Astrocyte of the spinal cord (primary cell): Measurements from ENCODE around the gene JPH3.

Source experiments
- DNase-seq: peaks from one replicate; pipeline ENCODE4 v3.0.0; 2011; ENCODE audit warnings: low read depth, low spot score
- H3K4me3 ChIP-seq: 2 replicates; pipeline ENCODE4 v1.5.1; 2011; ENCODE audit warnings: low read depth, mild to moderate bottlenecking, low read length, moderate library complexity
- in situ Hi-C: cut with HindIII; loops from 2 replicates; pipeline ENCODE4 v1.10.0; 2017; ENCODE audit warnings: low sequenced_read_pairs
- TF ChIP-seq, protein P1 (sequence below): IDR thresholded peaks from 2 replicates; pipeline ENCODE4 v1.5.1; 2012; ENCODE audit warnings: low read depth, mild to moderate bottlenecking, low read length, inconsistent platforms

Gene JPH3

DNA sequence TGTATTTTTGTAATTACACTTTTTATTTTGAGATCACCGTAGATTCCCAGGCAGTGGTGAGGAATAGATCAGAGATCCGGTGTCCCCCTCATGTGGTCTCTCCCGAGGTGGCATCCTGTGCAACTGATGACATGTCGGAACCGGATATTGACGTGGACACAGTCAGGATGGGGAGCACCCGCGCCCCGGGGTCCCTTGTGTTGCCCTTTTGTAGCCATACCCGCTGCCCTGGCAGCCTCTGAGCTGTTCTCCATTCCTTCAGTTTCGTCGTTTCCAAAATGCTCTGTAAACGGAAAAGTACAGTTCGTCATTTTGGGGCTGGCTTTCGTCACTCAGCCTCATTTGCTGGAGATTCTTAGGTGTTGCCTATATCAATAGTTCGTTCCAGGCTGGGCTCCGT, 14.2 kb downstream of the JPH3 start:
- no peak overlapping the region for H3K4me3 ChIP-seq
- no peak for DNase-seq
- TF ChIP-seq, protein P1, sequence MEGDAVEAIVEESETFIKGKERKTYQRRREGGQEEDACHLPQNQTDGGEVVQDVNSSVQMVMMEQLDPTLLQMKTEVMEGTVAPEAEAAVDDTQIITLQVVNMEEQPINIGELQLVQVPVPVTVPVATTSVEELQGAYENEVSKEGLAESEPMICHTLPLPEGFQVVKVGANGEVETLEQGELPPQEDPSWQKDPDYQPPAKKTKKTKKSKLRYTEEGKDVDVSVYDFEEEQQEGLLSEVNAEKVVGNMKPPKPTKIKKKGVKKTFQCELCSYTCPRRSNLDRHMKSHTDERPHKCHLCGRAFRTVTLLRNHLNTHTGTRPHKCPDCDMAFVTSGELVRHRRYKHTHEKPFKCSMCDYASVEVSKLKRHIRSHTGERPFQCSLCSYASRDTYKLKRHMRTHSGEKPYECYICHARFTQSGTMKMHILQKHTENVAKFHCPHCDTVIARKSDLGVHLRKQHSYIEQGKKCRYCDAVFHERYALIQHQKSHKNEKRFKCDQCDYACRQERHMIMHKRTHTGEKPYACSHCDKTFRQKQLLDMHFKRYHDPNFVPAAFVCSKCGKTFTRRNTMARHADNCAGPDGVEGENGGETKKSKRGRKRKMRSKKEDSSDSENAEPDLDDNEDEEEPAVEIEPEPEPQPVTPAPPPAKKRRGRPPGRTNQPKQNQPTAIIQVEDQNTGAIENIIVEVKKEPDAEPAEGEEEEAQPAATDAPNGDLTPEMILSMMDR = no peak
- in situ Hi-C loops = no loop called here

DNA sequence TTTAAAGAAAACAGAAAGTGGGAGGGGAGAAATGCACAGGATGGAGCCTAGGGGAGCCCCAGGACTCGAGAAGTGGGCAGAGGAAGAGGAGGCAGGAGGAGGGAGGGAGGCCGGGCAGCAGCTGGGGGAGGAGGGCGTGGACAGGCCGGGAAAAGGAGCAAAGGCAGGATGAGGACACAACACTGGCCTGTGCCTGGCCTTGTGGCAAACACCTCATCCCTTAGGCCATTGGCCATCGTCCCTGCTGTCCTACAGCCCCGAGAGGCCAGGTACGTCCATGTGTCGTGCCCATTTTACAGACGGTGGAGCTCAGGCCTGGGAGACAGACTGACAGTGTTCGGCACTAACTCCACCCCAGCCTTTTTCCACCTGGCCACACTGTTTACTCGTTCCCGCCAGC, 15.9 kb downstream of the JPH3 start:
- in situ Hi-C loops = no loop called here
- DNase-seq = no peak
- no peak overlapping the region for H3K4me3 ChIP-seq
- TF ChIP-seq, protein P1 = no peak

DNA sequence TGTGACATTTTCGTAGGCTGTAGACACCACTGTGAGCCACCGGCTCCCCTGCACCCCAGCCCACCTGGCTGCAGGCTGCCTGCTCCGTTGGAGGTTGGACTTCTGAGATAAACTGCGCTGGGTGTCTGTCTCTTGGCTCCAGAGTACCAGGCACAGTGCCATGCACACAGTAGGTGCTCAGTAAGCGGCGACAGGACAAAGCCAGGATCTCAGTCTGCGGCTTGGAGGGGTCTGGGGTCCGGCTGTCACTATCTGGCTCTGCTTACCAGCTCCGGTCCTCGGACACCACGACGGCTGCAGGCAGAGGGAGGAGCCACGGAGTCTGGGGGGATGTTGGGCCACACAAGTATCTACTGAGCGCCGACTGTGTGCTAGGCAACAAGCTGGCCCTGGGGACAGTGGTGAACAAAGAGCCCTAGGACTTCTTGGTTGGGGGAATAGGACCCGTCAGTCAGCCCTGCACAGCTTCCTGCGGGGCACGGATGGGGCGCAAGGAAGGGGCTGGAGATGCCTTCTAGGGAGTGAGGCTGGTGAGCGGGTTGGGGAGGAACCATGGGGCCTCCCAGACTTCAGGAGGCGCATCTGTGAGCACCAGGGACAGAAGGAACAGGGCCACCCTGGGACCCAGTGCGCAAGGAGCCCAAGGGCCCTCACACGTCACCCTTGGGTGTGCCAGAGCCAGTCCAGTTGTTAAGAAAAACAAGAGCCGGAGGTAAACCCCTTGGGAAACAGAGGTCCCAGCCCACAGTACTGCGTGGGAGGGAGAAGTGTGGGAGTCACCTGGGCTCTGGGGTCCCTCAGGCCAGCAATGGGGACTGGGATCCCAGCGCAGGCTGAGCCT, 17.3 kb downstream of the JPH3 start:
- TF ChIP-seq, protein P1 = no peak
- no peak overlapping the region for H3K4me3 ChIP-seq
- in situ Hi-C loops = no loop called here
- no peak for DNase-seq

DNA sequence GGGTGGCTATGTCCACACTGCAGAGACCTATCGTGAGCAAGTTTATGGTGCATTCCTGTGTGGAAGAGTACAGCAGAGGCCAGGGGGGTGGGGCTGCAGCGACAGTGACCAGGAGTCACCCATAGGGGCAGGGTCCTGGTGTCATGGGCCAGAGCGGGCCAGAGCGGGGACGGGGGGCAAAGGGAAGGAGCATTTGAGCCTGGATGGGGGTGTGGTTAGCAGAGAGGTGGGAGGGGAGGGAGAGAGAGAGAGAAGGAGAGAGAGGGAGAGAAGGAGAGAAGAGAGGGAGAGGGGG, 17.8 kb downstream of the JPH3 start:
- in situ Hi-C loops = no loop called here
- TF ChIP-seq, protein P1 = no peak
- no peak overlapping the region for H3K4me3 ChIP-seq
- DNase-seq = no peak

DNA sequence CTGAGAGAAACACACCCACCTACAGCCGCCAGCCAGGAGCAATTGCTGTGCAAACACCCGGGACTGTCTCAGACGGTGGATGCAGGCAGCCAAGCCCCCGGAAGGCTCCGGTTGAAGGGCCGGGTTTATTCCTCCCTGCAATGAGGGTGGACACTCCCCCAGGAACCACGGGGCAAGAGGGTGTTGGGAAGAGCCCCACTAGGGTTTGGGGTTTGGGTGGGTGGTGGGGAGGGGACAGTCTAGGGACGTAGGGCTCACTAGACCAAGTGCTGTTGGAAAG, 19.2 kb downstream of the JPH3 start:
- no peak overlapping the region for H3K4me3 ChIP-seq
- TF ChIP-seq, protein P1 = no peak
- DNase-seq = no peak
- in situ Hi-C loops = no loop called here

DNA sequence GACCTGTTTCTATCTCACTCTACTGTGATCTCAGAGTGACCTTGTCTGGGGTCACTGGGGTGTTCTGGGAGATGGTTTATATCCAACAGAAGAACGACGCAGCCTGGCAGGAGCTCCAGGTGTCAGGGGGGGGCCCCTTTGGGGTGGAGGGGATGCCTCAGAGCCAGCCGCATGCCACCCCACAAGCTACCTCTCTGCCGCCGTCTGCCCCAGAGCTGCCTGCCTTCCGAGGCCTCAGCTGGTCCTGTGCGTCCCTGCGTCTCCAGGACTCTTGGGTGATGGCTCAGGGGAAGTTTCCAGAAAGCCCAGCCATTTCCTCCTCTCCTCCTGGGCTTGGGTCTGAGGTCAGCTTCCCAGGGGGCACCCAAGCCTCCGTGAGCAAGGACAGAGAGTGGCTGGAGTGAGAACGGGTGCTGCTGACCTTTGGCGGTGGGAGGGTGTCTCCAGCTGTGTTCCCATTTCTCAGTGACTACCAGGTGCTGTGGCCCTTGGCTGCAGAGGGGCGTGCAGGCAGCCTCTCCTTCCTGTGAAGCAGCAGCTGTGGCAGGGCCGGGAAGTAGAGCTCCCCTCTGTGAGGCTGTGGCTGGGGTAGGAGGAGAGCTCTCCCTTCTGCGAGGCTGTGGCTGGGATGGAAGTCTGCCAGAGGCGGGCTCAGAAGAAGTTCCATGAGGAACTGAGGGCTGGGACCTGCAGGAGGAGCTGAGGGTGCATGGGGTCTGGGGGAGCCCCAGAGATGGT, 19.8 kb downstream of the JPH3 start:
- no peak for DNase-seq
- H3K4me3 ChIP-seq = no peak overlapping the region
- TF ChIP-seq, protein P1 = no peak
- in situ Hi-C loops = no loop called here
